H9 (cell line): ENCODE results near the gene TKFC. TPM values are rescaled to one million over a fixed set of nuclear protein-coding genes. Genes with fewer than 3 reads are reported as not detected.

Experiments used
- DNase-seq: peaks from one replicate; pipeline ENCODE4 v3.0.0-alpha.2; 2017
- H2AFZ ChIP-seq: one replicate; pipeline ENCODE4 v1.6.1; 2013; ENCODE audit warnings: mild to moderate bottlenecking, low read length, control low read depth, moderate library complexity
- H2AK5ac ChIP-seq: 2 replicates; pipeline ENCODE4 v1.6.1; 2013; ENCODE audit warnings: low read length, control low read depth, mixed read lengths; ENCODE audit not compliant: insufficient read length
- H2BK120ac ChIP-seq: one replicate; pipeline ENCODE4 v1.6.1; 2013; ENCODE audit warnings: low read depth, mild to moderate bottlenecking, low read length, control low read depth, inconsistent platforms; ENCODE audit not compliant: poor library complexity, severe bottlenecking
- H2BK12ac ChIP-seq: 2 replicates; pipeline ENCODE4 v1.6.1; 2013; ENCODE audit warnings: low read length, control low read depth, mixed read lengths, low read depth; ENCODE audit not compliant: insufficient read length
- H2BK15ac ChIP-seq: 2 replicates; pipeline ENCODE4 v1.6.1; 2013; ENCODE audit warnings: low read depth, low read length, control low read depth
- H2BK20ac ChIP-seq: one replicate; pipeline ENCODE4 v1.6.1; 2013; ENCODE audit warnings: low read depth, mild to moderate bottlenecking, low read length, control low read depth, inconsistent platforms; ENCODE audit not compliant: poor library complexity, severe bottlenecking
- H2BK5ac ChIP-seq: 2 replicates; pipeline ENCODE4 v1.6.1; 2013; ENCODE audit warnings: low read length, control low read depth, mixed read lengths; ENCODE audit not compliant: insufficient read length
- H3K14ac ChIP-seq: 2 replicates; pipeline ENCODE4 v1.6.1; 2013; ENCODE audit warnings: low read length, control low read depth; ENCODE audit not compliant: insufficient read depth
- H3K18ac ChIP-seq: 2 replicates; pipeline ENCODE4 v1.6.1; 2013; ENCODE audit warnings: low read depth, mild to moderate bottlenecking, mixed read lengths, low read length, control low read depth; ENCODE audit not compliant: insufficient read length
- H3K23ac ChIP-seq: 2 replicates; pipeline ENCODE4 v1.6.1; 2013; ENCODE audit warnings: low read length, control low read depth, mixed read lengths, low read depth; ENCODE audit not compliant: insufficient read length
- H3K23me2 ChIP-seq: 2 replicates; pipeline ENCODE4 v1.6.1; 2013; ENCODE audit warnings: low read depth, mild to moderate bottlenecking, mixed read lengths, low read length, control low read depth; ENCODE audit not compliant: insufficient read length, poor library complexity, severe bottlenecking
- H3K27ac ChIP-seq: 2 replicates; pipeline ENCODE4 v1.5.1; 2013; ENCODE audit warnings: low read length, control low read depth, mixed read lengths, low read depth; ENCODE audit not compliant: insufficient read length
- H3K27me3 ChIP-seq: 2 replicates; pipeline ENCODE4 v1.6.1; 2013; ENCODE audit warnings: low read length, control low read depth, inconsistent platforms; ENCODE audit not compliant: insufficient read depth
- H3K4ac ChIP-seq: 2 replicates; pipeline ENCODE4 v1.6.1; 2013; ENCODE audit warnings: low read depth, mild to moderate bottlenecking, control low read depth, inconsistent platforms, low read length, moderate library complexity
- H3K4me1 ChIP-seq: 2 replicates; pipeline ENCODE4 v1.6.1; 2013; ENCODE audit warnings: low read length, control low read depth, inconsistent platforms; ENCODE audit not compliant: insufficient read depth
- H3K4me2 ChIP-seq: 2 replicates; pipeline ENCODE4 v1.6.1; 2013; ENCODE audit warnings: low read length, control low read depth, mixed read lengths; ENCODE audit not compliant: insufficient read length, insufficient read depth
- H3K56ac ChIP-seq: 2 replicates; pipeline ENCODE4 v1.6.1; 2013; ENCODE audit warnings: low read depth, mild to moderate bottlenecking, mixed read lengths, low read length, control low read depth; ENCODE audit not compliant: insufficient read length
- H3K79me1 ChIP-seq: 2 replicates; pipeline ENCODE4 v1.6.1; 2013; ENCODE audit warnings: low read depth, mild to moderate bottlenecking, moderate library complexity, low read length, control low read depth, inconsistent platforms; ENCODE audit not compliant: insufficient read depth, poor library complexity, severe bottlenecking
- H3K79me2 ChIP-seq: 2 replicates; pipeline ENCODE4 v1.6.1; 2013; ENCODE audit warnings: low read length, control low read depth, inconsistent platforms; ENCODE audit not compliant: insufficient read depth
- H3K9ac ChIP-seq: 2 replicates; pipeline ENCODE4 v1.6.1; 2013; ENCODE audit warnings: low read length, control low read depth, mixed read lengths; ENCODE audit not compliant: insufficient read length; ENCODE audit errors: extremely low read depth
- H3K9me3 ChIP-seq: one replicate; pipeline ENCODE4 v1.6.1; 2013; ENCODE audit warnings: low read depth, low read length, inconsistent platforms; ENCODE audit not compliant: control insufficient read depth
- H3T11ph ChIP-seq: one replicate; pipeline ENCODE4 v1.6.1; 2013; ENCODE audit warnings: mild to moderate bottlenecking, low read length, control low read depth, inconsistent platforms
- H4K20me1 ChIP-seq: one replicate; pipeline ENCODE4 v1.6.1; 2013; ENCODE audit not compliant: control insufficient read depth, insufficient read length, insufficient read depth
- H4K5ac ChIP-seq: 2 replicates; pipeline ENCODE4 v1.6.1; 2013; ENCODE audit warnings: low read depth, mild to moderate bottlenecking, mixed read lengths, low read length, control low read depth; ENCODE audit not compliant: insufficient read length
- H4K8ac ChIP-seq: replicated peaks from 2 replicates; pipeline ENCODE4 v1.6.1; 2013; ENCODE audit warnings: low read length, control low read depth, mixed read lengths, low read depth; ENCODE audit not compliant: insufficient read length
- H4K91ac ChIP-seq: 2 replicates; pipeline ENCODE4 v1.6.1; 2013; ENCODE audit warnings: low read depth, mild to moderate bottlenecking, moderate library complexity, mixed read lengths, low read length, control low read depth; ENCODE audit not compliant: insufficient read length
- H3K27ac Mint-ChIP-seq, 3 experiments: 2 replicates in 2 of 3; 3 replicates in 1 of 3; pipeline ENCODE4 v1.8.0; 2020 to 2021; ENCODE audit warnings: mixed read lengths in 3 of 3, mild to moderate bottlenecking in 1 of 3, moderate library complexity in 1 of 3
- H3K27me3 Mint-ChIP-seq: 2 replicates; pipeline ENCODE4 v1.8.0; 2021; ENCODE audit warnings: low read depth, mild to moderate bottlenecking, moderate library complexity, mixed read lengths
- H3K36me3 Mint-ChIP-seq, 3 experiments: 2 replicates in 2 of 3; 3 replicates in 1 of 3; pipeline ENCODE4 v1.8.0; 2020 to 2021; ENCODE audit warnings: low read depth in 3 of 3, mixed read lengths in 3 of 3; ENCODE audit not compliant: insufficient read depth in 1 of 3
- H3K4me1 Mint-ChIP-seq, 2 experiments: 2 replicates each; pipeline ENCODE4 v1.8.0; 2020; ENCODE audit warnings: mixed read lengths in 2 of 2
- H3K4me3 Mint-ChIP-seq, 2 experiments: 2 replicates in 1 of 2; 3 replicates in 1 of 2; pipeline ENCODE4 v1.8.0; 2020 to 2021; ENCODE audit warnings: mild to moderate bottlenecking in 2 of 2, mixed read lengths in 2 of 2, moderate library complexity in 1 of 2
- H3K9me3 Mint-ChIP-seq, 2 experiments: 2 replicates in 1 of 2; 3 replicates in 1 of 2; pipeline ENCODE4 v1.8.0; 2020; ENCODE audit warnings: mild to moderate bottlenecking in 2 of 2, mixed read lengths in 2 of 2, moderate library complexity in 1 of 2
- CTCF ChIP-seq: fragments of 200-600 bp; sonication (generic); conservative IDR thresholded peaks from 3 replicates; pipeline ENCODE4 v1.8.0; 2021; ENCODE audit warnings: antibody characterized with exemption, mild to moderate bottlenecking
- WGBS: extraction: QIAGEN DNeasy Blood & Tissue Kit; methylation state at CpG from one replicate; pipeline ENCODE4 v1.1.7; 2013; ENCODE audit warnings: missing lambda C conversion rate, low lambda C conversion rate, mixed read lengths; ENCODE audit not compliant: insufficient read length; ENCODE audit errors: extremely low coverage; 5-methylcytosine and 5-hydroxymethylcytosine counted together
- total RNA-seq: library from RNA; stranded (reverse); gene quantifications from 2 replicates; pipeline ENCODE4 v1.2.1, GENCODE V29; 2021

The TKFC gene
- total RNA-seq, 1 experiment from 2014 or later, result 59.0 TPM

- no peak overlapping the region for H2BK120ac ChIP-seq
- no peaks in the 10 kb centered on the region for H3K23me2 ChIP-seq
- H3T11ph ChIP-seq, result no peak overlapping the region
- H3K79me1 ChIP-seq, result no peaks in the 10 kb centered on the region
- no peaks in the 10 kb centered on the region for H3K9me3 ChIP-seq
- H3K9ac ChIP-seq, result no peak overlapping the region
- Mint-ChIP-seq H3K27me3 (no peaks in the 10 kb centered on the region), H3K4me1 (no peaks in the 10 kb centered on the region), H3K36me3 (peaks cover 5 to 48% (median 25%) of the 10 kb centered on the region in 3 experiments), H3K27ac (no peak overlapping the region), H3K4me3 (no peak overlapping the region; a peak in 2 of 5 replicates), H3K9me3 (no peaks in the 10 kb centered on the region)
- no peak overlapping the region for H3K56ac ChIP-seq
- no peaks in the 10 kb centered on the region for H4K20me1 ChIP-seq
- no peak overlapping the region for H3K27ac ChIP-seq
- DNase-seq, result no peak
- no peak overlapping the region for H2BK5ac ChIP-seq
- no peak overlapping the region for H2BK20ac ChIP-seq
- H3K4me2 ChIP-seq, result no peak overlapping the region
- H4K8ac ChIP-seq, result no peak overlapping the region
- no peak overlapping the region for H4K5ac ChIP-seq
- no peak overlapping the region for H2BK12ac ChIP-seq
- H2AK5ac ChIP-seq, result no peak overlapping the region
- H2BK15ac ChIP-seq, result no peak overlapping the region
- no peak overlapping the region for H2AFZ ChIP-seq
- no peak overlapping the region for H3K14ac ChIP-seq
- H3K27me3 ChIP-seq, result no peaks in the 10 kb centered on the region
- no peaks in the 10 kb centered on the region for H3K79me2 ChIP-seq
- H3K4me1 ChIP-seq, result no peaks in the 10 kb centered on the region
- no peak overlapping the region for H3K18ac ChIP-seq
- H4K91ac ChIP-seq, result no peak overlapping the region
- no CpG with 5 or more reads among the region's 11 CpGs for WGBS
- H3K23ac ChIP-seq, result no peak overlapping the region
- TF ChIP-seq CTCF, result no peak
- no peak overlapping the region for H3K4ac ChIP-seq
These were observed 15.0 kb downstream of the TKFC start for GRCh38 chr11:61347916-61348461.
